ENCODE results near the gene FMR1.

- no peak for TF ChIP-seq POLR2A (IDR thresholded peaks at IDR 0.05)
- no peak for TF ChIP-seq CTCF (IDR thresholded peaks at IDR 0.05)
- TF ChIP-seq POLR2AphosphoS5 (IDR thresholded peaks at IDR 0.05), result no peak
These were observed 11.4 kb upstream of the FMR1 start for GRCh38 chrX:147900349-147900748.

All from suprapubic skin (tissue), 4 donors.